HCT116 (cell line): ENCODE data around the gene NEURL4. TPM values are rescaled to one million over a fixed set of nuclear protein-coding genes. Genes with fewer than 3 reads are reported as not detected.

Experiments used
- ATAC-seq: fragments of 200-7000 bp; cut with Tn5 transposase; 2 replicates; pipeline ENCODE4 v1.9.1; 2020; ENCODE audit warnings: mild to moderate bottlenecking, moderate library complexity
- BruUV-seq: library from RNA; stranded (reverse); fragments of 400-500 nt; replicated peaks from 2 replicates; lab custom pipeline; 2021; lab: Mats Ljungman, UMichigan
- CTCF ChIA-PET: fragments of 300-600 bp; sonication (Branson Sonifier 250); formaldehyde crosslinking; loops from one replicate; lab custom pipeline; 2021; ENCODE audit warnings: antibody characterized with exemption; lab: Charles Lee
- POLR2A ChIA-PET: fragments of 300-600, 350-600 bp; sonication (Branson Sonifier 250); formaldehyde crosslinking; loops from one replicate; lab custom pipeline; 2021; ENCODE audit warnings: antibody characterized with exemption; lab: Charles Lee
- RAD21 ChIA-PET, 2 experiments: fragments of 300-600 bp; sonication (Branson Sonifier 250); formaldehyde crosslinking; loops; one replicate each; lab custom pipeline; 2023; ENCODE audit warnings: low total read pairs in 2 of 2; ENCODE audit not compliant: uncharacterized antibody in 2 of 2, unreplicated experiment in 2 of 2, low non-redundant PET in 1 of 2; lab: Charles Lee
- DNase-seq: peaks from one replicate; pipeline ENCODE4 v3.0.0-alpha.2; 2010; ENCODE audit warnings: low read depth, low spot score
- H2AFZ ChIP-seq: fragments of 200-600 bp; shearing (Covaris generic), sonication (generic); 2 replicates; pipeline ENCODE4 v1.6.1; 2017; ENCODE audit warnings: low read depth, mixed run types, mixed read lengths, antibody characterized with exemption, low read length; ENCODE audit not compliant: poor library complexity, severe bottlenecking
- H3K27ac ChIP-seq: 2 replicates; pipeline ENCODE4 v1.5.1; 2012; ENCODE audit warnings: low read depth, low read length
- H3K27me3 ChIP-seq: fragments of 200-600 bp; sonication (generic); 2 replicates; pipeline ENCODE4 v1.6.1; 2016; ENCODE audit warnings: mixed run types, low read length, mixed read lengths; ENCODE audit not compliant: insufficient read depth
- H3K36me3 ChIP-seq, 2 experiments: fragments of 200-500 bp in 1 of 2; fragments of 200-600 bp in 1 of 2; sonication (Bioruptor generic) in 1 of 2; sonication (generic) in 1 of 2; 2 replicates each; pipeline versions ENCODE4 v1.5.1 to v1.6.1; 2014 to 2016; ENCODE audit warnings: low read length in 2 of 2, inconsistent platforms in 1 of 2, mixed read lengths in 1 of 2, mixed run types in 1 of 2; ENCODE audit not compliant: insufficient read depth in 2 of 2, control insufficient read depth in 1 of 2
- H3K4me1 ChIP-seq, 2 experiments: fragments of 200-600 bp in 1 of 2; sonication (generic) in 1 of 2; 2 replicates each; pipeline versions ENCODE4 v1.5.1 to v1.6.1; 2012 to 2017; ENCODE audit warnings: low read length in 2 of 2, inconsistent platforms in 1 of 2, mild to moderate bottlenecking in 1 of 2, mixed read lengths in 1 of 2, mixed run types in 1 of 2, moderate library complexity in 1 of 2; ENCODE audit not compliant: insufficient read depth in 2 of 2, control insufficient read depth in 1 of 2
- H3K4me2 ChIP-seq: fragments of 200-600 bp; sonication (generic); 2 replicates; pipeline ENCODE4 v1.6.1; 2017; ENCODE audit warnings: mixed run types, low read length, mixed read lengths
- H3K4me3 ChIP-seq, 2 experiments: fragments of 200-600 bp in 1 of 2; sonication (generic) in 1 of 2; replicated peaks in 1 of 2; 2 replicates each; pipeline ENCODE4 v1.5.1; 2011 to 2016; ENCODE audit warnings: low read length in 2 of 2, control low read depth in 1 of 2, low read depth in 1 of 2, mild to moderate bottlenecking in 1 of 2, mixed read lengths in 1 of 2, mixed run types in 1 of 2
- H3K79me2 ChIP-seq: fragments of 200-600 bp; sonication (generic); 2 replicates; pipeline ENCODE4 v1.6.1; 2017; ENCODE audit warnings: mild to moderate bottlenecking, mixed run types, low read length, moderate library complexity, mixed read lengths; ENCODE audit not compliant: insufficient read depth
- H3K9ac ChIP-seq: fragments of 200-600 bp; sonication (generic); 2 replicates; pipeline ENCODE4 v1.6.1; 2016; ENCODE audit warnings: low read length, mixed read lengths
- H3K9me2 ChIP-seq: fragments of 200-600 bp; sonication (generic), shearing (Covaris generic); 2 replicates; pipeline ENCODE4 v1.6.1; 2017; ENCODE audit warnings: mixed run types, mild to moderate bottlenecking, moderate library complexity; ENCODE audit not compliant: insufficient read depth
- H3K9me3 ChIP-seq, 2 experiments: fragments of 200-500 bp in 1 of 2; fragments of 200-600 bp in 1 of 2; sonication (Bioruptor generic) in 1 of 2; sonication (generic) in 1 of 2; 2 replicates each; pipeline ENCODE4 v1.6.1; 2014 to 2017; ENCODE audit warnings: low read length in 2 of 2, mixed read lengths in 2 of 2, inconsistent platforms in 1 of 2, low read depth in 1 of 2, mild to moderate bottlenecking in 1 of 2, mixed run types in 1 of 2, moderate library complexity in 1 of 2; ENCODE audit not compliant: control insufficient read depth in 1 of 2, insufficient read depth in 1 of 2
- H4K20me1 ChIP-seq: fragments of 200-600 bp; sonication (generic), shearing (Covaris generic); 2 replicates; pipeline ENCODE4 v1.6.1; 2017; ENCODE audit warnings: mixed run types, mild to moderate bottlenecking, moderate library complexity; ENCODE audit not compliant: insufficient read depth
- CBX3 ChIP-seq: IDR thresholded peaks from 2 replicates; pipeline ENCODE4 v1.6.1; 2012; ENCODE audit warnings: low read depth
- CEBPB ChIP-seq: IDR thresholded peaks from 2 replicates; pipeline ENCODE4 v1.6.1; 2012; ENCODE audit warnings: low read depth
- EGR1 ChIP-seq: IDR thresholded peaks from 2 replicates; pipeline ENCODE4 v1.6.1; 2012; ENCODE audit warnings: low read depth
- ELF1 ChIP-seq: IDR thresholded peaks from 2 replicates; pipeline ENCODE4 v1.6.1; 2012; ENCODE audit warnings: low read depth, borderline replicate concordance
- JUND ChIP-seq: IDR thresholded peaks from 2 replicates; pipeline ENCODE4 v1.6.1; 2012
- RAD21 ChIP-seq: IDR thresholded peaks from 2 replicates; pipeline ENCODE4 v1.6.1; 2012; ENCODE audit warnings: low read depth, mild to moderate bottlenecking
- SP1 ChIP-seq: IDR thresholded peaks from 2 replicates; pipeline ENCODE4 v1.6.1; 2012; ENCODE audit warnings: low read depth
- SRF ChIP-seq: IDR thresholded peaks from 2 replicates; pipeline ENCODE4 v1.6.1; 2012; ENCODE audit warnings: low read depth
- YY1 ChIP-seq: IDR thresholded peaks from 2 replicates; pipeline ENCODE4 v1.6.1; 2011; ENCODE audit warnings: low read length, low read depth, moderate library complexity, mild to moderate bottlenecking; ENCODE audit not compliant: insufficient replicate concordance; ENCODE audit errors: extremely low read depth
- ZNF274 ChIP-seq: fragments of 200-500 bp; sonication (Bioruptor generic); IDR thresholded peaks from 2 replicates; pipeline ENCODE4 v1.6.1; 2014; ENCODE audit warnings: mild to moderate bottlenecking, low read depth, low read length, inconsistent platforms
- intact Hi-C: fragments of 100-400 bp; cut with micrococcal nuclease; formaldehyde crosslinking; loops from 2 replicates; pipeline ENCODE4 v1.10.0; 2022
- total RNA-seq: library from RNA; stranded (reverse); gene quantifications from one replicate; pipeline ENCODE4 v1.2.1, GENCODE V29; 2021; ENCODE audit not compliant: unreplicated experiment
- TF ChIP-seq, protein P1 (sequence below): IDR thresholded peaks from 2 replicates; pipeline ENCODE4 v1.6.1; 2011; ENCODE audit warnings: mild to moderate bottlenecking, low read length, moderate library complexity; ENCODE audit not compliant: insufficient replicate concordance; ENCODE audit errors: extremely low read depth
- TF ChIP-seq, protein P2 (sequence below), 3 experiments: fragments of 200-600 bp in 1 of 3; sonication (generic) in 1 of 3; IDR thresholded peaks in 2 of 3; conservative IDR thresholded peaks in 1 of 3; 2 replicates each; pipeline ENCODE4 v1.5.1; 2012 to 2017; ENCODE audit warnings: low read depth in 2 of 3, low read length in 2 of 3, antibody characterized with exemption in 1 of 3, borderline replicate concordance in 1 of 3, control low read depth in 1 of 3, mild to moderate bottlenecking in 1 of 3, mixed read lengths in 1 of 3, mixed run types in 1 of 3, moderate library complexity in 1 of 3; ENCODE audit not compliant: insufficient read depth in 1 of 3
- TF ChIP-seq, protein P3 (sequence below): IDR thresholded peaks from 2 replicates; pipeline ENCODE4 v1.6.1; 2012
- TF ChIP-seq, protein P4 (sequence below): IDR thresholded peaks from 2 replicates; pipeline ENCODE4 v1.6.1; 2012
- TF ChIP-seq, protein P5 (sequence below): IDR thresholded peaks from 2 replicates; pipeline ENCODE4 v1.6.1; 2012; ENCODE audit warnings: low read depth

The NEURL4 gene
- total RNA-seq, 1 experiment from 2014 or later: 56.9 TPM

DNA sequence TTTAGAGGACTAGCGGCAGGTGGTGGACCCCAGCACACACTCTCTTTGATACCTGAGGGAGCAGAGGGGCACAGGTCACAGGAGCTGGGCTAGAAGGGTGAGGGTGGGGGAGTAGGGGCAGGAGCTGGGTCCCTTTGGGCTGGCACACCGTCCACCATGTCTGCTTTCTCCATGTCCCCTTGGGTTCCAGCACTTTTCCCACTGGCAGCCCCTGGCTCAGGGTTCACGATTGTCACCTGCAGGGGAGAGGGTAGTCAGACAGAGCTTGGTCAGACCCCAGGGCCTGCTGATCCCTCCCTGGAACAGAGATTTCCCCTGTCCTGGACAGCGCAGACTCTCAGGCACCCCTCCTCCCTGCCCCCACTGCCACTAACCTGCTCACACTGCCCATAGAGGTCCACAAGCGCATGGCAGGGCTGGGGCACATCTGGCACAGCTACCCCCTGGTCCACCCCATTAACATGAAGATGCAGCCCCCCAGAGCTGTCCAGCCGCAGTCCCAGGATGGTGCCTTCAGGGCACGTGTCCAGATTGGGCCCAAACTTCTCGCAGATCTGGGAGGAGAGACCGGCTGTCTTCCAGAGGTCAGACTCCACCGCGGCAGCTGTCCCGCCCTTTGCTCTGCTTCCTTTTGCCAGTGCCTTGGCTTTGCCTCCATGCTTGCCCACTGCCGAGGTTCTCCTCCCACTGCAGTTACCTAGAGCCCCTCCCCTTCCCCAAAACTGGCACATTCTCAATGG is 10.8 kb downstream of the NEURL4 start (continued):
- TF ChIP-seq, protein P1, sequence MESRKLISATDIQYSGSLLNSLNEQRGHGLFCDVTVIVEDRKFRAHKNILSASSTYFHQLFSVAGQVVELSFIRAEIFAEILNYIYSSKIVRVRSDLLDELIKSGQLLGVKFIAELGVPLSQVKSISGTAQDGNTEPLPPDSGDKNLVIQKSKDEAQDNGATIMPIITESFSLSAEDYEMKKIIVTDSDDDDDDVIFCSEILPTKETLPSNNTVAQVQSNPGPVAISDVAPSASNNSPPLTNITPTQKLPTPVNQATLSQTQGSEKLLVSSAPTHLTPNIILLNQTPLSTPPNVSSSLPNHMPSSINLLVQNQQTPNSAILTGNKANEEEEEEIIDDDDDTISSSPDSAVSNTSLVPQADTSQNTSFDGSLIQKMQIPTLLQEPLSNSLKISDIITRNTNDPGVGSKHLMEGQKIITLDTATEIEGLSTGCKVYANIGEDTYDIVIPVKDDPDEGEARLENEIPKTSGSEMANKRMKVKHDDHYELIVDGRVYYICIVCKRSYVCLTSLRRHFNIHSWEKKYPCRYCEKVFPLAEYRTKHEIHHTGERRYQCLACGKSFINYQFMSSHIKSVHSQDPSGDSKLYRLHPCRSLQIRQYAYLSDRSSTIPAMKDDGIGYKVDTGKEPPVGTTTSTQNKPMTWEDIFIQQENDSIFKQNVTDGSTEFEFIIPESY: no peak
- TF ChIP-seq, protein P2, sequence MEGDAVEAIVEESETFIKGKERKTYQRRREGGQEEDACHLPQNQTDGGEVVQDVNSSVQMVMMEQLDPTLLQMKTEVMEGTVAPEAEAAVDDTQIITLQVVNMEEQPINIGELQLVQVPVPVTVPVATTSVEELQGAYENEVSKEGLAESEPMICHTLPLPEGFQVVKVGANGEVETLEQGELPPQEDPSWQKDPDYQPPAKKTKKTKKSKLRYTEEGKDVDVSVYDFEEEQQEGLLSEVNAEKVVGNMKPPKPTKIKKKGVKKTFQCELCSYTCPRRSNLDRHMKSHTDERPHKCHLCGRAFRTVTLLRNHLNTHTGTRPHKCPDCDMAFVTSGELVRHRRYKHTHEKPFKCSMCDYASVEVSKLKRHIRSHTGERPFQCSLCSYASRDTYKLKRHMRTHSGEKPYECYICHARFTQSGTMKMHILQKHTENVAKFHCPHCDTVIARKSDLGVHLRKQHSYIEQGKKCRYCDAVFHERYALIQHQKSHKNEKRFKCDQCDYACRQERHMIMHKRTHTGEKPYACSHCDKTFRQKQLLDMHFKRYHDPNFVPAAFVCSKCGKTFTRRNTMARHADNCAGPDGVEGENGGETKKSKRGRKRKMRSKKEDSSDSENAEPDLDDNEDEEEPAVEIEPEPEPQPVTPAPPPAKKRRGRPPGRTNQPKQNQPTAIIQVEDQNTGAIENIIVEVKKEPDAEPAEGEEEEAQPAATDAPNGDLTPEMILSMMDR (IDR thresholded peaks at IDR 0.05 in 2 of 3, conservative IDR thresholded peaks at IDR 0.05 in 1 of 3; ENCODE audit: borderline replicate concordance in 1 of 3, insufficient read depth in 1 of 3, low read depth in 2 of 3, low read length in 2 of 3): no peak
- TF ChIP-seq SP1 (no peak), JUND (no peak), ELF1 (no peak), CBX3 (no peak), CEBPB (no peak), SRF (no peak)

DNA sequence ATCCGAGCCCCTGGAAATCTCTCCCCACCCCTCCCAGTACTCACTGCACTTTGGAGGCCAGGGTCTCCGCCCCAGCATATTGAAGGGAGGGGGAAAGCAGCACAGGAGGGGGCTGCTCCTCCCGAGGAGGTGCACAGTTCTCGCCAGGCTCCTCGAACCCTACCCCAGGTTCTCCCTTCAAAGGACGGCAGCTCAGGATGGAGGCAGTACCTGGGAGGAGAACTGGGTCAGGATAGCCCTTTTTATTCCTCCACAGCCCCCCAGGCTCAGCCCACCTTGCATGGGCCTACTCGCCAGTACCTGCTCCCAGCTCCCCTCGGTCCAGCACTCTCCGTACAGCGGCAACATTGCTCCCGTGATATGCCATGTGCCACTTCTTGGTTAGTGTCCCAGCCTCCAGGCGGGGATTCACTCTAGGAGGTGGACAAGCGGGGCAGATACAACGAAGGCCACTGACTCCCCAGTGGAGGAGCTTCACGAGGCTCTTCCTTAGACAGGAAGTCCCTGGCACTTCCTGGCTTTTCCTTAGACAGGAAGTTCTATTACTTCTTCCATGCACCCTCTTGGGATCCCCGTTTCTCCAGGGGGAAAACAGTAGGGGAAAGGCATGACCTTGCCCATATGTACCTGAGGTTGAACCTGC is 11.9 kb downstream of the NEURL4 start:
- Histone ChIP-seq H3K9me2 (no peaks in the 10 kb centered on the region), H3K9ac (no peak overlapping the region), H2AFZ (no peak overlapping the region), H3K27ac (no peak overlapping the region), H3K27me3 (no peaks in the 10 kb centered on the region), H3K4me3 (no peak overlapping the region), H3K9me3 (no peaks in the 10 kb centered on the region), H3K36me3 (peaks cover 24 to 49% of the 10 kb centered on the region in 2 experiments; a peak in 3 of 4 replicates), H3K4me2 (no peak overlapping the region), H3K4me1 (peaks cover 19 to 33% of the 10 kb centered on the region in 2 experiments), H4K20me1 (peaks cover 12% of the 10 kb centered on the region; the same call in 1 of the 2 replicates), H3K79me2 (peaks cover 26% of the 10 kb centered on the region)
- no TSS peak for BruUV-seq
- intact Hi-C loops: no loop called here
- ChIA-PET POLR2A (no interaction called here), CTCF (no interaction called here), RAD21 (no interaction called here)
- DNase-seq (no peak), ATAC-seq (no peak)
- TF ChIP-seq RAD21: no peak
- TF ChIP-seq, protein P3, sequence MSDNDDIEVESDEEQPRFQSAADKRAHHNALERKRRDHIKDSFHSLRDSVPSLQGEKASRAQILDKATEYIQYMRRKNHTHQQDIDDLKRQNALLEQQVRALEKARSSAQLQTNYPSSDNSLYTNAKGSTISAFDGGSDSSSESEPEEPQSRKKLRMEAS: no peak
- TF ChIP-seq, protein P4, sequence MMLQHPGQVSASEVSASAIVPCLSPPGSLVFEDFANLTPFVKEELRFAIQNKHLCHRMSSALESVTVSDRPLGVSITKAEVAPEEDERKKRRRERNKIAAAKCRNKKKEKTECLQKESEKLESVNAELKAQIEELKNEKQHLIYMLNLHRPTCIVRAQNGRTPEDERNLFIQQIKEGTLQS: no peak
- TF ChIP-seq, protein P5, sequence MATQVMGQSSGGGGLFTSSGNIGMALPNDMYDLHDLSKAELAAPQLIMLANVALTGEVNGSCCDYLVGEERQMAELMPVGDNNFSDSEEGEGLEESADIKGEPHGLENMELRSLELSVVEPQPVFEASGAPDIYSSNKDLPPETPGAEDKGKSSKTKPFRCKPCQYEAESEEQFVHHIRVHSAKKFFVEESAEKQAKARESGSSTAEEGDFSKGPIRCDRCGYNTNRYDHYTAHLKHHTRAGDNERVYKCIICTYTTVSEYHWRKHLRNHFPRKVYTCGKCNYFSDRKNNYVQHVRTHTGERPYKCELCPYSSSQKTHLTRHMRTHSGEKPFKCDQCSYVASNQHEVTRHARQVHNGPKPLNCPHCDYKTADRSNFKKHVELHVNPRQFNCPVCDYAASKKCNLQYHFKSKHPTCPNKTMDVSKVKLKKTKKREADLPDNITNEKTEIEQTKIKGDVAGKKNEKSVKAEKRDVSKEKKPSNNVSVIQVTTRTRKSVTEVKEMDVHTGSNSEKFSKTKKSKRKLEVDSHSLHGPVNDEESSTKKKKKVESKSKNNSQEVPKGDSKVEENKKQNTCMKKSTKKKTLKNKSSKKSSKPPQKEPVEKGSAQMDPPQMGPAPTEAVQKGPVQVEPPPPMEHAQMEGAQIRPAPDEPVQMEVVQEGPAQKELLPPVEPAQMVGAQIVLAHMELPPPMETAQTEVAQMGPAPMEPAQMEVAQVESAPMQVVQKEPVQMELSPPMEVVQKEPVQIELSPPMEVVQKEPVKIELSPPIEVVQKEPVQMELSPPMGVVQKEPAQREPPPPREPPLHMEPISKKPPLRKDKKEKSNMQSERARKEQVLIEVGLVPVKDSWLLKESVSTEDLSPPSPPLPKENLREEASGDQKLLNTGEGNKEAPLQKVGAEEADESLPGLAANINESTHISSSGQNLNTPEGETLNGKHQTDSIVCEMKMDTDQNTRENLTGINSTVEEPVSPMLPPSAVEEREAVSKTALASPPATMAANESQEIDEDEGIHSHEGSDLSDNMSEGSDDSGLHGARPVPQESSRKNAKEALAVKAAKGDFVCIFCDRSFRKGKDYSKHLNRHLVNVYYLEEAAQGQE: no peak
- TF ChIP-seq YY1: no peak
- TF ChIP-seq ZNF274: no peak
- TF ChIP-seq EGR1: no peak
